Skin of body (tissue), 2 donors: ENCODE results near the gene BCS1L. TPM values are rescaled to one million over a fixed set of nuclear protein-coding genes. Genes with fewer than 3 reads are reported as not detected.

Source experiments
- DNase-seq: peaks from one replicate; lab custom pipeline; 2025; lab: John Stamatoyannopoulos, UW
- total RNA-seq: library from RNA; depleted of rRNA; stranded (reverse); fragments of >200 nt; gene quantifications from one replicate; pipeline ENCODE4 v1.2.3, GENCODE V29; 2014

Gene BCS1L
- total RNA-seq, 1 donor from 2014 or later = 19.5 TPM

DNA sequence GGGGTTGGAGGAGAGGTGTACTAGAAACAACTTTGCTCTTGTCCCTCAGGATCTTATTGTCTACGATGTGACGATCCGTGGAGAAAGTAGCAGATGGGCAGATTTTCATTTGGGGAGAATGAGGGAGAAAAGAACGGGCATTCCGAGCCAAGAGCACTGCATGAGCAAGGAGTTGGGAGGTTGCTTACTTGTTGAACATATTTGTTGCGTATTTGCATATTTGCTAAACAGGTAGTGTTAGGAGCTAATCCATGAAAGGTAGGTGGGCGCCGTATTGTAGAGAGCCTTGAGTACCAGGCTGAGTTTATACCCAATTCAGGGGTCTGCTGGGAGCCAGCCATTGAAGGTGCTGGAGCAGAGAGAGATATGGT, 490 bp downstream of the BCS1L start:
- DNase-seq = no peak

DNA sequence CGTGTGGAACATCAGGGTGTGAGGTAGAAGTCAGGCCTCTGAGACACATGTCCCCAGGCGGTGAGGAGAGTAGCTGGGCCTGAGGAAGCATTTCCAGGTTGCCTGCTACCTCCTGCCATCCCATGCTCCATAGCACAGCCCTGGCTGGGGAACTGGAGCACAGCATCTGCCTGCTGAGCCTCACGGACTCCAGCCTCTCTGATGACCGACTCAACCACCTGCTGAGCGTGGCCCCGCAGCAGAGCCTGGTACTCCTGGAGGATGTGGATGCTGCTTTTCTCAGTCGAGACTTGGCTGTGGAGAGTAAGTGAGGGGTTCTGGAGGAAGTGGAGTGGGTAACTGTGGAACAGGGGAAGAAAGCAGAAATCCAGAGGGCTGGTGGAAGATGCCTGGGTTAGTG, 2.9 kb downstream of the BCS1L start:
- no peak for DNase-seq

DNA sequence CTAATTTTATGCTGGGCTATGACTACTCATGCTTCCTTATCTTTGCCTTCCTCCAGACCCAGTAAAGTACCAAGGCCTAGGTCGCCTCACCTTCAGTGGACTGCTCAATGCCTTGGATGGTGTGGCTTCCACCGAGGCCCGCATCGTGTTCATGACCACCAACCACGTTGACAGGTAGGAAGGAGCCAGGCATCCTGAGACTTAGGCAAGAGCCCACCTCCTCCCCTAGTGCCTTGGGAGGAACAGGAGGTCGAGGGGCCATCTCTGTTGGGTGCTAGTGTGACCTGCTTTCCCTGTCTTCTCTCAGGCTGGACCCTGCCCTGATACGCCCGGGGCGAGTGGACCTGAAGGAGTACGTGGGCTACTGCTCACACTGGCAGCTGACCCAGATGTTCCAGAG, 3.3 kb downstream of the BCS1L start:
- no peak for DNase-seq

DNA sequence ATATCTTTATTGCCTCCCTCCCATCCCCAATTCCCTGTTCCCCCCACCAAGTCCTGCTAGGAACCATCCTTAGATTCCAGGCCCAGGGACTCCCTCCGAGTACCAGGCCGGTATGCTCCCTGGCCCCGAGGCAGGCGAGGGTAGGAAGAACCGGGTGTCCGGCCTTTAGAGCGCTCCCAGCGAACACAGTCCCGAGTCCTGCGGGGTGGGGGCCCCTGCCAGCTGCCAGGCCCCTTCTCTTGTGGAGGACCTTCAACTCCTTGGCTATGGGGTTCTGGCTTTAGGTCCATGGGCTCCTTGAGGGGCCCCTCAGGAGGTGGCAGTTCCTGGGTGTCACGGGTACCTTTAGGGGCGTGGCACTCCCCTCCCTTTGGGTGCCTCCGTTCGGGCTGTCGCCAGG, 4.4 kb downstream of the BCS1L start:
- DNase-seq = no peak

DNA sequence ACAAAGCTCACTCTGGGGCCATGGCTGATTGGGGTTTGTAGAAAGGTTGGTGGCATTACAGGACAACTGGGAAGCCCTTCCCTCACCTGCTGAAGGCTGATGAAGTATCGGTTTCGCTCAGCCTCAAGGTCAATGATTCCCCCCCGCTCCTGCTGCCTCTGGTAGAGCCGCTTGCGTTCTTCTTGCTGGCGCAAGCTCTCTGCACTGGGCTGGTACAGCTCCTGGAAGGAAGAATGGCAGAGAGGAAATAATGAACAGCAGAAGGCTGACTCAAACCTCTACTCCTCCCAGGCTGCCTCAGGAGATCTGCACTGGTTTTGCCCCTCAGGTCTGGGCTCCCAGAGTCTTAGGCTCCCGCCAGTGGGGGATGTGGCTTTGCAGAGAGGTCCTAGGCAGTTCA, 5.2 kb downstream of the BCS1L start:
- DNase-seq = no peak

DNA sequence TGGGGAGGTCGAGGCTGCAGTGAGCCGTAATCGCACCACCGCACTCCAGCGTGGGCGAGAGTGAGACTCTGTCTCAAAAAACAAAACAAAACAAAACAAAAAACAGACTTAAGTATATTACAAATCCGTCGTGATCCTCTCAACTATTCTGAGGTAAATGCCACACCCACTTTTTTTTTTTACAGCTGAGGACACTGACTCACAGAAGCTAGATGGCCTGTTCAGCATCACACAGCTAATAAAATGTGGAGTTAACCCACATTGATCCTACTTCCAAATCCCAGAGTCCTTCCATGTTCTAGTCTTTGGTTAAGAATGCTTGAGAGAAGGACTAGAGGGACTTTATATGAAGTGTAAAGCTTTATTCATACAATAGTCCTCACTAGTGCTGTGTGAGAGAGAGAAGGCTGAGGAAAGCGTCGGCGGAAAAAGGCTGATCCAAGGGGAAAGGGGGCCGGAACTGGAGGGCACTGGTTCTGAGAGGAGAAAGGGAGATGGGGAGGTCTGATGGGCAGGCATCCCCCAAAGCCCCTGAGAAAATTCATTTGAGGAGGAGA, 11.7 kb downstream of the BCS1L start:
- no peak for DNase-seq

DNA sequence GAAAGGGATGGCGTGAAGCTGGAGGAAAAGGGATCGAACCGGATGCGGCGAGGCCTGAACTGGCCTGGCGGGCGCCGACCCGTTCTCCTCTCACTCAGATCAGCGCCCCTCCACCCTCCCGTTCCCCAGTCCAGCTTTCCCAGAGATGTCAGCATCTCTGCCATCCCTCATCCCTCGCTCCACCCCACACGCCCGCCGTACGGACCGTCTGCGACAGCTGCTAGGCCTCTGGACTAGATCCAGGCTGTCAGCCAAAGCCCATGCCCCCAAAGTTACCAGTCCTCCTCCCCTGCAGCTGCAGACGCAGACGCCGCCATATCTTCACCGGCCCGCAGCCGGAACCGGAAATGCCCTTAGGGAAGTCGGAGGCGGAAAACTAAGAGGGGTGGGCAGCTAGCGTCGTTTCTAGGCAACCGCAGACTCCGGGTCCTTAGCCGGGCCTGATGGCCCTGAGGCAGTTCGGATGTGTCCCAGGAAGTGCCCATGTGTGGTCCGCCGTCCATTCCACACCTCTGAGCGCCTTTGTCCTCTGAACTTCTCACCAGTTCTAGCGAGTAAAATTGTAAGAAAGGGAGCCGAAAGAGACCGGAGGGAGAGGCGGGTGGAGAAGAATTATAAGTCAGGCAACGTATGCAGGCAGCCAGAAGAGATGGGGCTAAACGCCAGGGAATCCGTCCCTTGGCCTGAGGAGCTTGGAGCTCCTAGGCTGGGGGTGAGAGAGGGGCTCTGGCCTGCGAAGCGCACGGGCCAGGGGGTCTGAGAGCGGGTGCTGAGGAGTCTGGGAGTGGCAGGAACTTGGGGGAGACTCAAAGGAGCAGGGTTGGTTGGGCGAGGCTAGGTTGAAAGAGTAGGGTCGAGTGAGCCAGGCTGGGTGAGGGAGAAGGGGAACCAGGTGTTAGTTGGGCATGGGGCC, 12.4 kb downstream of the BCS1L start, which contains the start of the genes RNF25 and STK36:
Gene RNF25, minus strand, starts transcription at position 349 of the 913 bp plus-strand sequence. Its CDS starts 32 bp downstream, at position 317.
Gene STK36, plus strand, starts transcription at position 433 of the 913 bp plus-strand sequence. CDS start 744 bp downstream, outside the sequence.
- peak; percentile 84 for DNase-seq

DNA sequence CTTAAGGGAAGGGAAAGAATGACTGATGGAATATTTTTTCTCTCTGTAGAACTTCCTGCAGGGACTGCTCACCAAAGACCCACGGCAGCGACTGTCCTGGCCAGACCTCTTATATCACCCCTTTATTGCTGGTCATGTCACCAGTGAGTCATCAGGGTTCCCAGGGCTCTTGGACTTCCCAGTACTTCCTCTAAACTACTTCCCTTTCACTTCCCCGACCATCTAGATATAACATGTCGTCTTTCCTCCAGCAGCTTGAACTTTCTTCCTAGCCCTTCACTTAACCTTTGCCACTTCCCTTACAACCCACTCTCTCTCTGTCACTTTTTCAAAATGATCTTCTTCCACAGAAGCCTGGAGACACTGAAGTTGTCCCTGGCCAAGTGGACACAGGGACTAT, 19.6 kb downstream of the BCS1L start:
- no peak for DNase-seq

DNA sequence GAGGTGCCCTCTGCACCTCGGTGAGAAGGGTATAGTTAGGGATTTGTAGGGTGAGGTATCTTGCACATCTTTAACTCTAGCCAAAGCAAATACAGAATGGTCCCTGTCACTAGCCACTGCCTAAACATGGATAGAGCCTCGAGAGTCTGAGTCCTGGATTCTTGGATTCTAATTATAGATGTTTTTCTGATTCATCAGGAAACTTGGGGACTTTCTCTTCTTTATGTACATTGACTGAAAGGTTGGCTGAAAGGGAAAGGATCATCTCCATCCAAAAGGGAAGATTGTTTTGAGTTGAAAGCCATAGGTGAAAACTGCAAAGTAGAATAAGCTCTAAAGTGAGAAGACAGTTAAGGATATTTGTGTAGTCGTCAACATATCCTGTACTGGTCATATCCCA, 20.6 kb downstream of the BCS1L start:
- no peak for DNase-seq

DNA sequence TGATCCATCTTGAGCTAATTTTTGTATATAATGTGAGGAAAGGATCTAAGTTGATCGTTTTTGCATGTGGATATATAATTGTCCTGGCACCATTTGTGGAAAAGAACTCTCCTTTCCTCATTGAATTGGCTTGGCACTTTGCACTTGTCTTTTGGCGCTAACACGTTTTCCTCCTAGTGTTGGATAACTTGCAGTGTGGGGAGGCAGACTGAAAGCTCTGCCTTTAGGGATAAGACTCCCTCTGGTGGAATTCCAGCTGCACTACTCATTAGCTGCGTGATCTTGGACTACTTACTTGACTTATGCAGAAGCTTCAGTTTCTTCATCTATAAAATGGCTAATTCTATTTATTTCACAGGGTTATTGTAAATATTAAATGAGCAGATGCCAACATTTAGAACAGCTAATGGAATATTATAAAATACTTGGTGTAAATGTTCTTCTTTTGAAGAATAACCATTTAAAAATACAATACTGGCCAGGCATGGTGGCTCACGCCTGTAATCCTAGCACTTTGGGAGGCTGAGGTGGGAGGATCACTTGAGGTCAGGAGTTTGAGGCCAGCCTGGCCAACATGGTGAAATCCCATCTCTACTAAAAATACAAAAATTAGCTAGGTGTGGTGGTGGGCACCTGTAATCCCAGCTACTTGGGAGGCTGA, 28.0 kb downstream of the BCS1L start:
- peak; percentile 45 for DNase-seq

DNA sequence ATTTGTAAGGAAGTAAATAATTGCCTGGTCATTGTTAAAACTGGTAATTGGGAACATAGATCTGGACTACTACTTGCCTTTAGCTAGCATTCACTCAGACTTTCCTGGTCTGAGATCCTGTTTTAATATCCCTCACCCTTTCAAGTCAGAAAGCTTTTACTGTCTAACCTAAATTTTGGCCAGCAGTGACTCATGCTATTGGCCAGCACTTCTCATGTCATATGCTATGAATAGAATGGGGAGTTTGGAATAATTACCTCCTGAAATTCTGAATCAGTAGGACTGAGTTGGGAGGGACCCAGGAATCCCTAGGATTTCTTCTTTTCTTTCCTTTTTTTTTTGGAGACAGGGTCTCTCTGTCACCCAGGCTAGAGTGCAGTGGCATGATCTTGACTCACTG, 31.8 kb downstream of the BCS1L start:
- no peak for DNase-seq

DNA sequence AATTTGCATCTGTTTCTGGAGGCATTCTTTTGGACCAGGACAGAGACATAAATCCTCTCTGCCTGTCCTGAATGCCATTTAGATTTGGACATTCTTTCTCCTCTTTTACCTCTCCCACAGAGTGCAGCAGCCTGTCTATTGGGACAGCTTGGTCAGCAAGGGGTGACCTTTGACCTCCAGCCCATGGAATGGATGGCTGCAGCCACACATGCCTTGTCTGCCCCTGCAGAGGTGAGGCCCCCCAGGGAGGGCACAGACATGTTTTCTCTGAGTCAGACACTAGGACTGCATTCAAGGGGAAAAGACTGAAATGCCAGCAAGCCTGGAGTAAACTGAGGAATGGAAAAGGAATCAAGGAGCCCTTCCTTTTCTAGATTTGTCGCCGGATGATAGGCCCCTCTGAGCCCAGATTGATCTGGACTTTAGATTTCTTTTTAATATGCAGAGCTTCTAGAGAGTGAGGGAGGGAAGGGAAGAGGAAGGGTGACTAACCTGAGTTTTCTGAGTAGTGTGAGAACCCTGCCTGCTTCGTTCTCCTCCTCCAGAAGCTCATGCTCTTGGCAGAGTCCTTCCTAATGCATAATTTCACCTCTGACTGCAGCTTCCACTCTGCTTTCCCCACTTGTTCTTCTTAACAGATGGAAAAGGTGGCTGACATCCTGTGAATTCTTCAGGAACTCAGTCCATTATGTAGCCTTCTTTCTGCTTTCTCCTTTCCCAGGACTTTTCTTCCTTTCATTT, 35.1 kb downstream of the BCS1L start:
- DNase-seq = no peak

DNA sequence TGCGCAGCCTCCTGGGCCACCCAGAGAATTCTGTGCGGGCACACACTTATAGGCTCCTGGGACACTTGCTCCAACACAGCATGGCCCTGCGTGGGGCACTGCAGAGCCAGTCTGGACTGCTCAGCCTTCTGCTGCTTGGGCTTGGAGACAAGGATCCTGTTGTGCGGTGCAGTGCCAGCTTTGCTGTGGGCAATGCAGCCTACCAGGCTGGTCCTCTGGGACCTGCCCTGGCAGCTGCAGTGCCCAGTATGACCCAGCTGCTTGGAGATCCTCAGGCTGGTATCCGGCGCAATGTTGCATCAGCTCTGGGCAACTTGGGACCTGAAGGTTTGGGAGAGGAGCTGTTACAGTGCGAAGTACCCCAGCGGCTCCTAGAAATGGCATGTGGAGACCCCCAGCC, 39.4 kb downstream of the BCS1L start:
- no peak for DNase-seq

DNA sequence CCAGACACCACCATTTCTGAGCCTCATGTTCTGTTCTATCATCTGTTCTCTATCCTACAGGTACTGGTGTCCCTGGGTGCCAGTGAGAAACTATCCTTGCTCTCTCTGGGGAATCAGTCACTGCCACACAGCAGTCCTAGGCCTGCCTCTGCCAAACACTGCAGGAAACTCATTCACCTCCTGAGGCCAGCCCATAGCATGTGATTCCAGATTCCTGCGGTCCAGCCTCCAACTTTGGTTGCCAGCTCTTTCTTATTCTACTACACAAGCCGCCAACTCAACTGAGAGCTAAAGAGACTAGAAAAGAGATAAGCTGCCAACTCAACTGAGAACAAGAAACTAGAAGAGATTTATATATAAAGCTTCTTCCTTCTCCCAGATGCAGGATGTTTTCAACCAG, 42.3 kb downstream of the BCS1L start:
- DNase-seq = no peak

DNA sequence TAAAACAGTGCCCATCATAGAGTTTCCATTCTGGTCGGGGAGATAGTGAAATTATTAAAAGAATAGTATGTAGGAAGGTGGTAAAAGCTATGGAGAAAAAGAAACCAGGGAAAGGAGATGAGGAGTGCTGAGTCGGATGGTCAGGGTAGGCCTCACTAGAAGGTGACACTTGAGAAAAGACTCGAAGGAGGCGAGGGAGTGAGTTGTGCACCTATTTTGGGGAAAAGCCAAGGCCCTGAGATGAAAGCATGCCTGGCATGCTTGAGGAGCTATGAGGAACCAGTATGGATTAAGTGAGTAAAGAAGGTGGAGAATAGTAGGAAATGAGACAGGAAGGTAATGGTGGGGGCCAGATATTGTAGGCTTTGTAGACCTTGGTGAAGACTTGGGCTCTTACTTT, 43.9 kb downstream of the BCS1L start:
- no peak for DNase-seq

DNA sequence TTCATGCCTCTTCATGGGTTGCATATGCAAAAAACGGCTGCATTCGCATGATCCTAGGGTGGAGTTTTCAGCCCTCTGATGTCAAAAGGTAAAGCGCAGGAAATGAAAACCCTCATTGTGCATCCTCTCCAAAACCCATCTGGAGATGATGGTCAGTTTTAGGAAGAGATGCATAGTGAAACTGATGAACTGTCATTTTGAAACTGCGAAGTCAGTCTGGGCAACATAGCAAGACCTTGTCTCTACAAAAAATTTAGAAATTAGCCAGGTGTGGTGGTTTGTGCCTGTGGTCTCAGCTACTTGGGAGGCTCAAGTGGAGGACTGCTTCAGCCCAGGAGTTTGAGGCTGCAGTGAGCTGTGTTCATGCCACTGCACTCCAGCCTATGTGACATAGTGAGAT, 48.6 kb downstream of the BCS1L start:
- no peak for DNase-seq

DNA sequence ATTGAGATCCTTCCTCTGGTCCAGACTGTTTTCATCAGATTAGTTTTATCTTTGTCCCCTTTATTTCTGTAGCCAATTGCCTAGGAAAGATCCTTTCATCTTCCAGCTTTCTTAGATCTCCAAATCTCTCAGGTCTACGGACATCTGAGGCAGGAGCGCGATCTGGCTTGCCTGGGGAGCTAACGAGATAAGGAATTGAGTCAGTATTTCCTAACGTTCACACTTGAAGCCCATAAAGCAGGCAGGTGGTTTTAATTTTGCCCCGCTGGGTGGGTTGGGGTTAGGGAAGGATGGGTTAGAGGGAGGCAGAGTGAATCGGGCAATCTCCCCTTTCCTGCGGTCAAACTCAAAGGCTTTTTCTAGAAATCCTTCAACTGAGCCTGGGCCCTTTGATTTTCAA, 50.4 kb downstream of the BCS1L start:
- DNase-seq = no peak

DNA sequence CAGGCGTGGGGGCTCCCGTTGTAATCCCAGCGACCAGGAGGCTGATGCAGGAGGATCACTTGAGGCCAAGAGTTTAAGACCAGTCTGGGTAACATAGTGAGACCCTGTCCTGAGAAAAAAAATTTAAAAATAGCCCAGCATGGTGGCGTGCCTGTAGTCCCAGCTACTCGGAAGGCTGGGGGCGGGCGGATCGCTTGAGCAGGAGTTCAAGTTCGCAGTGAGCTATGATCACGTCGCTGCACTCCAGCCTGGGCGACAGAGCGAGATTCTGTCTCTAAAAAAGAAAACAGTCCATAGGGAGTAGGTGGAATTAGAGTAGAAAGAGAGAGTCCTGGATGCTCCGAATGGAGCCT, 50.8 kb downstream of the BCS1L start:
- no peak for DNase-seq

DNA sequence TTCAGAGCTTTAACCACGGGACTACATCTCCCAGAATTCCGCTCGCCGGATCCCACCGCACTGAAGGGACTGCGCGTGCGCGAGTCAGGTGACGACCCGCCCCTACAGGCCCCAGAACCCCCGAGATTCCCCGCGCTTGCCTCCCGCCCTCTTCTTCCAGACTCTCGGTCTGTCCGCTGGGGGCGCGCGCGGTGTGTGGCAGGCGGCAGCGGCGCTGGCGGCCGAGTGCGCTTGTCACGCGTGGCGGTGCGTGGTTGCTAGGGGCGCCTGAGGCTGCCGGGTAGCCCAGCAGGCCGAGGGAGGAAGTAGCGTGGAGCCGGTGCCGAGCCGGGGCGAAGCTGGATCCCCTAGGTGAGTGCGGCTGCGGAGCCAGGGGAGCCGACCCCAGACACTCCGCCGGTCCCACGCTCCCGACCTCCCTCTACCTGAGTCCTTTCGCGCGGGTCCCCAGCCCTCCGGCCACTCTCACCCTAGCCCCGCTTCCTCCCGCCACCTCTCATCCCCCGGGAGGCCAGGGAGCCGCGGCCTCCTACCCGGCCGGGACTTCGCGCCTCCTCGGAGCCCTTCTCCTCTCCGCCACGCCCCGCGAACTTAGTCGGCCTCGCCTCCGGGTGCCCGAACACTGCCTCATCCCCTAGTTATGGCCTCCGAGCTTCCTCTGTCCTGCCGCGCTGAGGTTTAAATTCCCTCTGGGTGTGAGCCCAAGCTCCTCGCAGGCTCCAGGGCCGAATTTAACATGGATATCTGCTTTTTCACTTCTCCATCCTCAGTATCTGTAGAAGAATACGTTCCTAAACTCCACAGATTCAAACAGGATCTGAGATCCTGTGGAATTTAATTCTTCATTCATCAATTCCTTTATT, 51.4 kb downstream of the BCS1L start, which contains the start of gene TTLL4:
Gene TTLL4, plus strand, starts transcription at position 149 of the 863 bp plus-strand sequence. CDS start 26,842 bp downstream, outside the sequence.
- peak; percentile 96 for DNase-seq

DNA sequence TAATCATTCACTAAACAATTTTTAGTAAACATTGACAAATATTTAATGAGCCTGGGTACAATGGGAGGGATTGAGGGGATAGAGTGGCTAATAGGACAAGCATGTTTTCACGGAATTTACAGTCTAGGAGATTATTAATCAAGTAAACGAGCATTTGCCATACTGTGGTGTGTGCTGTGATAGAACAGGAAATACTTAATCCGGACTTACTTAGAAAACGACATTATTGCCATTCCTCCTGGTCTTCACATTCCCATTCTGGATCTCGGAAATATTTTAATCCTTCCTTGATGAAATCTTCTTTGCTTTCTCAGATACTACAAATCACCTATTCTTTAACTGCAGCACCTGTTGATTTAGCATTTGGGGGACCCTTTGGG, 52.1 kb downstream of the BCS1L start:
- DNase-seq = no peak
